IMR-90 (cell line): ENCODE data around the gene PPP1CA. TPM values are rescaled to one million over a fixed set of nuclear protein-coding genes. Genes with fewer than 3 reads are reported as not detected.

ENCODE experiments used
- ATAC-seq: fragments of 200-7000 bp; cut with Tn5 transposase; 2 replicates; pipeline ENCODE4 v1.9.1; 2020; ENCODE audit warnings: low read depth, mild to moderate bottlenecking, moderate library complexity
- BruUV-seq: library from RNA; stranded (reverse); fragments of 400-500 nt; replicated peaks from 2 replicates; lab custom pipeline; 2021; lab: Mats Ljungman, UMichigan
- CTCF ChIA-PET: fragments of 300-600 bp; formaldehyde crosslinking; extraction: SDS; loops from one replicate; lab custom pipeline; 2021; ENCODE audit warnings: antibody characterized with exemption; lab: Yijun Ruan, JAX
- POLR2A ChIA-PET: fragments of 300-600 bp; sonication (Branson Sonifier 250); formaldehyde crosslinking; loops from one replicate; lab custom pipeline; 2022; ENCODE audit warnings: antibody characterized with exemption; ENCODE audit not compliant: unreplicated experiment; lab: Charles Lee
- DNase-seq: peaks from one replicate; pipeline ENCODE4 v3.0.0; 2013
- H2AFZ ChIP-seq: replicated peaks from 2 replicates; pipeline ENCODE3; 2013; ENCODE audit warnings: low read length, mild to moderate bottlenecking; ENCODE audit not compliant: poor library complexity
- H2AK5ac ChIP-seq: 2 replicates; pipeline ENCODE4 v1.6.1; 2013; ENCODE audit warnings: low read depth, low read length, inconsistent platforms
- H2AK9ac ChIP-seq: replicated peaks from 2 replicates; pipeline ENCODE3; 2013; ENCODE audit warnings: mild to moderate bottlenecking, low read depth, low read length, moderate library complexity; ENCODE audit not compliant: poor library complexity
- H2BK120ac ChIP-seq: 2 replicates; pipeline ENCODE4 v1.6.1; 2013; ENCODE audit warnings: low read depth, low read length, inconsistent platforms
- H2BK15ac ChIP-seq: 3 replicates; pipeline ENCODE4 v1.6.1; 2013; ENCODE audit warnings: low read depth, low read length, inconsistent platforms
- H2BK20ac ChIP-seq: 2 replicates; pipeline ENCODE4 v1.6.1; 2013; ENCODE audit warnings: low read depth, mild to moderate bottlenecking, inconsistent platforms, low read length, moderate library complexity
- H2BK5ac ChIP-seq: 2 replicates; pipeline ENCODE4 v1.6.1; 2013; ENCODE audit warnings: mild to moderate bottlenecking, low read depth, low read length, inconsistent platforms; ENCODE audit not compliant: poor library complexity, severe bottlenecking
- H3K14ac ChIP-seq: replicated peaks from 2 replicates; pipeline ENCODE4 v1.6.1; 2013; ENCODE audit warnings: low read depth, low read length, inconsistent platforms
- H3K18ac ChIP-seq: 2 replicates; pipeline ENCODE4 v1.6.1; 2013; ENCODE audit warnings: low read depth, low read length, control low read depth
- H3K23ac ChIP-seq: 2 replicates; pipeline ENCODE4 v1.6.1; 2013; ENCODE audit warnings: low read depth, low read length, inconsistent platforms
- H3K27ac ChIP-seq: 2 replicates; pipeline ENCODE4 v1.5.1; 2013; ENCODE audit warnings: mild to moderate bottlenecking, control low read depth, low read length; ENCODE audit not compliant: insufficient read depth
- H3K27me3 ChIP-seq: 2 replicates; pipeline ENCODE4 v1.6.1; 2013; ENCODE audit warnings: low read length; ENCODE audit not compliant: control insufficient read depth, insufficient read depth
- H3K36me3 ChIP-seq: 2 replicates; pipeline ENCODE4 v1.6.1; 2013; ENCODE audit warnings: low read length, mixed read lengths; ENCODE audit not compliant: control insufficient read depth, insufficient read depth
- H3K4ac ChIP-seq: 2 replicates; pipeline ENCODE4 v1.6.1; 2013; ENCODE audit warnings: low read depth, low read length, inconsistent platforms
- H3K4me1 ChIP-seq: 2 replicates; pipeline ENCODE4 v1.6.1; 2013; ENCODE audit warnings: low read length, mixed read lengths; ENCODE audit not compliant: control insufficient read depth, insufficient read depth
- H3K4me2 ChIP-seq: 2 replicates; pipeline ENCODE4 v1.6.1; 2013; ENCODE audit warnings: low read depth, mild to moderate bottlenecking, control low read depth, low read length, moderate library complexity
- H3K4me3 ChIP-seq: 2 replicates; pipeline ENCODE4 v1.5.1; 2013; ENCODE audit warnings: low read depth, mild to moderate bottlenecking, control low read depth, low read length, moderate library complexity; ENCODE audit not compliant: insufficient read depth
- H3K56ac ChIP-seq: 2 replicates; pipeline ENCODE4 v1.6.1; 2013; ENCODE audit warnings: low read length, inconsistent platforms; ENCODE audit not compliant: insufficient read depth; ENCODE audit errors: extremely low read depth
- H3K79me1 ChIP-seq, 2 experiments: 2 replicates each; pipeline ENCODE4 v1.6.1; 2013; ENCODE audit warnings: low read length in 2 of 2, inconsistent platforms in 1 of 2, low read depth in 1 of 2
- H3K9ac ChIP-seq: 2 replicates; pipeline ENCODE4 v1.6.1; 2013; ENCODE audit warnings: low read depth, low read length, control low read depth
- H3K9me1 ChIP-seq: 2 replicates; pipeline ENCODE4 v1.6.1; 2013; ENCODE audit warnings: low read length, inconsistent platforms; ENCODE audit not compliant: insufficient read depth
- H3K9me3 ChIP-seq: 2 replicates; pipeline ENCODE4 v1.6.1; 2013; ENCODE audit warnings: low read length; ENCODE audit not compliant: control insufficient read depth, insufficient read depth
- H4K20me1 ChIP-seq: 2 replicates; pipeline ENCODE4 v1.6.1; 2013; ENCODE audit warnings: low read length, inconsistent platforms; ENCODE audit not compliant: insufficient read depth
- H4K5ac ChIP-seq: 2 replicates; pipeline ENCODE4 v1.6.1; 2013; ENCODE audit warnings: mild to moderate bottlenecking, low read depth, low read length, control low read depth
- H4K8ac ChIP-seq, 2 experiments: 2 replicates each; pipeline ENCODE4 v1.6.1; 2013; ENCODE audit warnings: low read depth in 2 of 2, low read length in 2 of 2, control low read depth in 1 of 2, inconsistent platforms in 1 of 2
- H4K91ac ChIP-seq: 2 replicates; pipeline ENCODE4 v1.6.1; 2013; ENCODE audit warnings: low read depth, low read length, inconsistent platforms; ENCODE audit not compliant: insufficient read depth
- BHLHE40 ChIP-seq: fragments of 150-350 bp; IDR thresholded peaks from 2 replicates; pipeline ENCODE4 v1.6.1; 2016; ENCODE audit warnings: mild to moderate bottlenecking, low read depth, low read length
- CTCF ChIP-seq: conservative IDR thresholded peaks from 2 replicates; pipeline ENCODE4 v1.5.1; 2012; ENCODE audit warnings: mild to moderate bottlenecking, low read depth, low read length, improper control_type of control experiment
- MAFK ChIP-seq: IDR thresholded peaks from 2 replicates; pipeline ENCODE4 v1.6.1; 2012; ENCODE audit warnings: low read depth, low read length, improper control_type of control experiment
- MAZ ChIP-seq: IDR thresholded peaks from 2 replicates; pipeline ENCODE4 v1.6.1; 2012; ENCODE audit warnings: low read depth, mild to moderate bottlenecking, low read length, improper control_type of control experiment, moderate library complexity, borderline replicate concordance
- WGBS, 2 experiments: methylation state at CpG; one replicate each; pipeline versions ENCODE4 v1.1.5 to v1.1.7; 2013; ENCODE audit warnings: missing lambda C conversion rate in 2 of 2; ENCODE audit not compliant: insufficient read length in 1 of 2; ENCODE audit errors: extremely low coverage in 2 of 2; 5-methylcytosine and 5-hydroxymethylcytosine counted together
- dilution Hi-C: fragments of 300-500 bp; cut with HindIII; formaldehyde crosslinking; loops from one replicate; pipeline ENCODE4 v1.14.3; 2018; ENCODE audit warnings: low sequenced_read_pairs; ENCODE audit not compliant: unreplicated experiment
- in situ Hi-C: fragments of 300-500 bp; cut with MboI; formaldehyde crosslinking; loops from 3 replicates; pipeline ENCODE4 v1.14.3; 2019; ENCODE audit warnings: low sequenced_read_pairs, inconsistent platforms, mixed read lengths
- intact Hi-C: fragments of 100-400 bp; cut with micrococcal nuclease; formaldehyde crosslinking; loops from 2 replicates; pipeline ENCODE4 v1.10.0; 2022
- polyA plus RNA-seq, 3 experiments: library from polyadenylated mRNA; depleted of rRNA; stranded (reverse); fragments of >200 nt; gene quantifications; 2 replicates each; pipeline ENCODE4 v1.2.3, GENCODE V29; 2012; ENCODE audit warnings: low replicate concordance in 1 of 3
- total RNA-seq: library from RNA; depleted of rRNA; stranded (reverse); fragments of >200 nt; gene quantifications from 2 replicates; pipeline ENCODE4 v1.2.3, GENCODE V29; 2012

Gene PPP1CA
- total and polyA plus RNA-seq, 2 of the 4 experiments (the other 2 are of a cell fraction) = 228 to 313 TPM

GRCh38 chr11:67441731-67442351 lies 40.2 kb upstream of the PPP1CA start:
- peak overlapping the region; percentile 78 for H2AK9ac ChIP-seq
- DNase-seq = no peak
- peaks cover 40% of the 10 kb centered on the region; the same call in 1 of the 2 replicates for H3K36me3 ChIP-seq
- H2AK5ac ChIP-seq = peak overlapping the region; percentile 15; the same call in 1 of the 2 replicates
- H2BK5ac ChIP-seq = no peak overlapping the region
- H3K4ac ChIP-seq = no peak overlapping the region
- no peak overlapping the region for H2BK20ac ChIP-seq
- peaks cover 8% of the 10 kb centered on the region; the same call in 1 of the 2 replicates for H3K9me1 ChIP-seq
- H3K27me3 ChIP-seq = no peaks in the 10 kb centered on the region
- H2BK15ac ChIP-seq = no peak overlapping the region
- H2BK120ac ChIP-seq = no peak overlapping the region
- no peak for TF ChIP-seq CTCF
- TF ChIP-seq BHLHE40 = no peak
- no peak for TF ChIP-seq MAZ
- no peak for TF ChIP-seq MAFK
- in situ Hi-C loops (no loop called here), intact Hi-C loops (no loop called here), dilution Hi-C loops (no loop called here)
- BruUV-seq = TSS peak; percentile 73
- no peak overlapping the region for H4K91ac ChIP-seq
- H3K9me3 ChIP-seq = no peaks in the 10 kb centered on the region
- H3K18ac ChIP-seq = no peak overlapping the region
- peaks cover 3% of the 10 kb centered on the region; the same call in 1 of the 2 replicates for H3K4me1 ChIP-seq
- H3K79me1 ChIP-seq = peaks cover 8 to 26% of the 10 kb centered on the region in 2 experiments
- H3K4me3 ChIP-seq = no peak overlapping the region
- no peak overlapping the region for H3K56ac ChIP-seq
- no peak for ATAC-seq
- H2AFZ ChIP-seq = no peak overlapping the region
- H3K14ac ChIP-seq = no peak overlapping the region
- ChIA-PET POLR2A (interaction anchor here (0.5 kb wide), 1 partner anchor 11 kb away, joined by 3 read pairs; no protein-coding TSS in a partner anchor), CTCF (no interaction called here)
- no peak overlapping the region for H3K4me2 ChIP-seq
- WGBS, 2 experiments = 88% methylated on average over 22 of the region's 28 CpGs; no CpG with 5 or more reads in 1 of the 2 experiments
- no peak overlapping the region for H3K9ac ChIP-seq
- H4K5ac ChIP-seq = no peak overlapping the region
- peaks cover 8% of the 10 kb centered on the region for H4K20me1 ChIP-seq
- no peak overlapping the region for H3K23ac ChIP-seq
- H4K8ac ChIP-seq = no peak overlapping the region; a peak in 1 of 4 replicates
- H3K27ac ChIP-seq = no peak overlapping the region
